Measurements from ENCODE around the gene MACROD2. TPM values are rescaled to one million over a fixed set of nuclear protein-coding genes. Genes with fewer than 3 reads are reported as not detected.

The MACROD2 gene
- total RNA-seq, 1 donor from 2014 or later, result 2.4 TPM

DNA sequence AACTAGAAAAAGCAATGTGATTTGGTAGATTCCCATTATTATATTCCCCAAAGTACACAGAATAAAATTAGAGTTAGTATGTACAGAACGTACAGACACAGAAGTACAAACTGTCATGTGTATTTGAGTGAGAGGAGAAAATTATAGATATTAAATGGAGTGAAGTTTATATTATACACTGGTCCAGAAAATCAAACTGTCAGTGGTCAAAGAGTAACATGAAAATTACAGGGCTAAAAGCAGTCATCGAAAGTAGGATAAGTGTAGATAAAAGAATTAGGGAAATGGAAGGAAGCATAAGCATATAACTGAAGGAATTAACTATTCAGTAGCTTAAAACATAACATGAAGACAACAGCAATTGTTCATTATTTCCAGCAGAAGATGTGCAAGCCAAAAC lies 35.2 kb upstream of the MACROD2 start:
- Histone ChIP-seq H3K36me3 (ENCODE audit: insufficient read depth, low read length) (no peaks in the 10 kb centered on the region), H3K4me3 (ENCODE audit: insufficient read depth, low read depth, low read length) (no peak overlapping the region), H3K79me2 (ENCODE audit: insufficient read depth, low read length) (no peaks in the 10 kb centered on the region), H3K9ac (ENCODE audit: low read length) (no peak overlapping the region), H4K20me1 (ENCODE audit: insufficient read depth, low read length) (no peaks in the 10 kb centered on the region), H3K9me3 (ENCODE audit: insufficient read depth, low read depth, low read length) (no peaks in the 10 kb centered on the region), H3K27me3 (ENCODE audit: insufficient read depth, low read length) (no peaks in the 10 kb centered on the region), H3K27ac (ENCODE audit: low read depth, low read length) (no peak overlapping the region), H3K4me2 (ENCODE audit: low read length) (no peak overlapping the region), H3K4me1 (ENCODE audit: insufficient read depth, low read length) (no peaks in the 10 kb centered on the region), H2AFZ (ENCODE audit: low read depth, low read length) (no peak overlapping the region)
- Mint-ChIP-seq H3K27ac (ENCODE audit: unreplicated experiment) (no peak overlapping the region), H3K4me1 (ENCODE audit: low read depth, unreplicated experiment) (no peaks in the 10 kb centered on the region), H3K9me3 (ENCODE audit: unreplicated experiment) (no peaks in the 10 kb centered on the region), H3K27me3 (ENCODE audit: low read depth, unreplicated experiment) (no peaks in the 10 kb centered on the region), H3K4me3 (ENCODE audit: unreplicated experiment) (no peak overlapping the region), H3K36me3 (ENCODE audit: low read depth, unreplicated experiment) (no peaks in the 10 kb centered on the region)
- FAIRE-seq (no peak), DNase-seq (ENCODE audit: low read depth) (no peak)
- TF ChIP-seq, protein P1, sequence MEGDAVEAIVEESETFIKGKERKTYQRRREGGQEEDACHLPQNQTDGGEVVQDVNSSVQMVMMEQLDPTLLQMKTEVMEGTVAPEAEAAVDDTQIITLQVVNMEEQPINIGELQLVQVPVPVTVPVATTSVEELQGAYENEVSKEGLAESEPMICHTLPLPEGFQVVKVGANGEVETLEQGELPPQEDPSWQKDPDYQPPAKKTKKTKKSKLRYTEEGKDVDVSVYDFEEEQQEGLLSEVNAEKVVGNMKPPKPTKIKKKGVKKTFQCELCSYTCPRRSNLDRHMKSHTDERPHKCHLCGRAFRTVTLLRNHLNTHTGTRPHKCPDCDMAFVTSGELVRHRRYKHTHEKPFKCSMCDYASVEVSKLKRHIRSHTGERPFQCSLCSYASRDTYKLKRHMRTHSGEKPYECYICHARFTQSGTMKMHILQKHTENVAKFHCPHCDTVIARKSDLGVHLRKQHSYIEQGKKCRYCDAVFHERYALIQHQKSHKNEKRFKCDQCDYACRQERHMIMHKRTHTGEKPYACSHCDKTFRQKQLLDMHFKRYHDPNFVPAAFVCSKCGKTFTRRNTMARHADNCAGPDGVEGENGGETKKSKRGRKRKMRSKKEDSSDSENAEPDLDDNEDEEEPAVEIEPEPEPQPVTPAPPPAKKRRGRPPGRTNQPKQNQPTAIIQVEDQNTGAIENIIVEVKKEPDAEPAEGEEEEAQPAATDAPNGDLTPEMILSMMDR (IDR thresholded peaks at IDR 0.05; ENCODE audit: insufficient read depth, low read depth, low read length), result no peak
- TF ChIP-seq EZH2 (IDR thresholded peaks at IDR 0.05; ENCODE audit: insufficient read depth, low read length), result no peak

GRCh38 chr20:13960525-13960924 lies 34.8 kb upstream of the MACROD2 start:
- TF ChIP-seq, protein P1 (IDR thresholded peaks at IDR 0.05; ENCODE audit: insufficient read depth, low read depth, low read length), result no peak
- TF ChIP-seq EZH2 (IDR thresholded peaks at IDR 0.05; ENCODE audit: insufficient read depth, low read length), result no peak
- Mint-ChIP-seq H3K27me3 (ENCODE audit: low read depth, unreplicated experiment) (no peaks in the 10 kb centered on the region), H3K27ac (ENCODE audit: unreplicated experiment) (no peak overlapping the region), H3K4me3 (ENCODE audit: unreplicated experiment) (no peak overlapping the region), H3K9me3 (ENCODE audit: unreplicated experiment) (no peaks in the 10 kb centered on the region), H3K36me3 (ENCODE audit: low read depth, unreplicated experiment) (no peaks in the 10 kb centered on the region), H3K4me1 (ENCODE audit: low read depth, unreplicated experiment) (no peaks in the 10 kb centered on the region)
- H3K36me3 ChIP-seq (ENCODE audit: insufficient read depth, low read length), result no peaks in the 10 kb centered on the region
- no peaks in the 10 kb centered on the region for H3K79me2 ChIP-seq (ENCODE audit: insufficient read depth, low read length)
- H3K4me1 ChIP-seq (ENCODE audit: insufficient read depth, low read length), result no peaks in the 10 kb centered on the region
- no peak for FAIRE-seq
- no peaks in the 10 kb centered on the region for H3K27me3 ChIP-seq (ENCODE audit: insufficient read depth, low read length)
- no peaks in the 10 kb centered on the region for H3K9me3 ChIP-seq (ENCODE audit: insufficient read depth, low read depth, low read length)
- H2AFZ ChIP-seq (ENCODE audit: low read depth, low read length), result no peak overlapping the region
- H3K9ac ChIP-seq (ENCODE audit: low read length), result no peak overlapping the region
- no peak overlapping the region for H3K4me3 ChIP-seq (ENCODE audit: insufficient read depth, low read depth, low read length)
- no peak overlapping the region for H3K27ac ChIP-seq (ENCODE audit: low read depth, low read length)
- no peaks in the 10 kb centered on the region for H4K20me1 ChIP-seq (ENCODE audit: insufficient read depth, low read length)
- DNase-seq (ENCODE audit: low read depth), result no peak
- H3K4me2 ChIP-seq (ENCODE audit: low read length), result no peak overlapping the region

DNA sequence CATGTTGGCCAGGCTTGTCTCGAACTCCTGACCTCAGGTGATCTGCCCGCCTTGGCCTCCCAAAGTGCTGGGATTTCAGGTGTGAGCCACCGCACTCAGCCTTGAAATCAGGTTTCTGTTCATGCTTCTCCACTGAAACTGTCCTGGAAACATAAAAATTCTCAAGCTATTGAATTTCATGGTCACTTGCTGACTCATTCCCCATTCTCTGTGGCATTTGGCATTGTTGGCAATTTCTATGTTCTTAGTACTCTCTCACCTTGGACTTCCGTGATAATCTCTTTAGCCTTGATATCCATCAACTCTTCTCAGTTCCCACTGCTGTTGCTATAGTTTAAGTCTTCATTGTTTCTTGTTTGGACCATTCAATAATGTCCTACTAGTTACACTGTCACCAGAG lies 11.1 kb upstream of the MACROD2 start:
- no peaks in the 10 kb centered on the region for H3K9me3 ChIP-seq (ENCODE audit: insufficient read depth, low read depth, low read length)
- Mint-ChIP-seq H3K36me3 (ENCODE audit: low read depth, unreplicated experiment) (no peaks in the 10 kb centered on the region), H3K27ac (ENCODE audit: unreplicated experiment) (no peak overlapping the region), H3K27me3 (ENCODE audit: low read depth, unreplicated experiment) (no peaks in the 10 kb centered on the region), H3K4me1 (ENCODE audit: low read depth, unreplicated experiment) (no peaks in the 10 kb centered on the region), H3K9me3 (ENCODE audit: unreplicated experiment) (no peaks in the 10 kb centered on the region), H3K4me3 (ENCODE audit: unreplicated experiment) (no peak overlapping the region)
- H3K4me1 ChIP-seq (ENCODE audit: insufficient read depth, low read length), result no peaks in the 10 kb centered on the region
- no peaks in the 10 kb centered on the region for H3K27me3 ChIP-seq (ENCODE audit: insufficient read depth, low read length)
- H4K20me1 ChIP-seq (ENCODE audit: insufficient read depth, low read length), result no peaks in the 10 kb centered on the region
- no peak for FAIRE-seq
- TF ChIP-seq EZH2 (IDR thresholded peaks at IDR 0.05; ENCODE audit: insufficient read depth, low read length), result no peak
- TF ChIP-seq, protein P1 (IDR thresholded peaks at IDR 0.05; ENCODE audit: insufficient read depth, low read depth, low read length), result no peak
- H3K4me3 ChIP-seq (ENCODE audit: insufficient read depth, low read depth, low read length), result no peak overlapping the region
- H3K36me3 ChIP-seq (ENCODE audit: insufficient read depth, low read length), result no peaks in the 10 kb centered on the region
- H3K27ac ChIP-seq (ENCODE audit: low read depth, low read length), result no peak overlapping the region
- DNase-seq (ENCODE audit: low read depth), result no peak
- no peak overlapping the region for H3K9ac ChIP-seq (ENCODE audit: low read length)
- H3K4me2 ChIP-seq (ENCODE audit: low read length), result no peak overlapping the region
- no peaks in the 10 kb centered on the region for H3K79me2 ChIP-seq (ENCODE audit: insufficient read depth, low read length)
- H2AFZ ChIP-seq (ENCODE audit: low read depth, low read length), result no peak overlapping the region
